NK-92 (cell line): Measurements from ENCODE around the gene ENGASE.
"Not testable (repeated sequence)": the region's sequence is repeated elsewhere in the genome, so short reads cannot be mapped to it uniquely, and the experiment has no call there.

Experiments used
- DNase-seq: peaks from one replicate; lab custom pipeline; 2025; ENCODE audit not compliant: unreplicated experiment; lab: John Stamatoyannopoulos, UW

Gene ENGASE

GRCh38 chr17:79051306-79051705 lies 23.3 kb upstream of the ENGASE start:
- DNase-seq = no peak

GRCh38 chr17:79052131-79052530 lies 22.5 kb upstream of the ENGASE start:
- no peak for DNase-seq

- DNase-seq = no peak
Measured at GRCh38 chr17:79053251-79053925, 21.2 kb upstream of the ENGASE start.

GRCh38 chr17:79054200-79054960 lies 20.2 kb upstream of the ENGASE start:
- no peak for DNase-seq

- DNase-seq = no peak
Measured at GRCh38 chr17:79055197-79055596, 19.4 kb upstream of the ENGASE start.

GRCh38 chr17:79057737-79058385 lies 16.8 kb upstream of the ENGASE start:
- no peak for DNase-seq

GRCh38 chr17:79062691-79063090 lies 11.9 kb upstream of the ENGASE start:
- no peak for DNase-seq

GRCh38 chr17:79064026-79064425 lies 10.6 kb upstream of the ENGASE start:
- DNase-seq = no peak

- DNase-seq = no peak
Measured at GRCh38 chr17:79065105-79065670, 9.4 kb upstream of the ENGASE start.

GRCh38 chr17:79066963-79067362 lies 7.7 kb upstream of the ENGASE start:
- DNase-seq = no peak

GRCh38 chr17:79070266-79070880 lies 4.3 kb upstream of the ENGASE start:
- no peak for DNase-seq

- no peak for DNase-seq
Measured at GRCh38 chr17:79071161-79071740, 3.4 kb upstream of the ENGASE start.

GRCh38 chr17:79072544-79072943 lies 2.1 kb upstream of the ENGASE start:
- no peak for DNase-seq

GRCh38 chr17:79073016-79073705 lies 1.5 kb upstream of the ENGASE start:
- no peak for DNase-seq

GRCh38 chr17:79073706-79074088 lies 927 bp upstream of the ENGASE start:
- DNase-seq = no peak

GRCh38 chr17:79074121-79074648 lies 439 bp upstream of the ENGASE start:
- DNase-seq = not testable (repeated sequence)

GRCh38 chr17:79075446-79075750 lies 774 bp downstream of the ENGASE start:
- no peak for DNase-seq

GRCh38 chr17:79075861-79076406 lies 1.3 kb downstream of the ENGASE start:
- DNase-seq = no peak

- DNase-seq = no peak
Measured at GRCh38 chr17:79077587-79077986, 3.0 kb downstream of the ENGASE start.
